Transverse colon (tissue), 4 donors: ENCODE results near the gene ACBD6. TPM values are rescaled to one million over a fixed set of nuclear protein-coding genes. Genes with fewer than 3 reads are reported as not detected.
A peak's percentile ranks its signal among the peaks of the same experiment; 100 is the strongest.

Source experiments
- DNase-seq: peaks from one replicate; pipeline ENCODE4 v3.0.0-alpha.2; 2019
- H3K27ac ChIP-seq, 4 donors: fragments of 200-600 bp; sonication (generic); 2 replicates each; pipeline ENCODE4 v1.5.1; 2016 to 2018; ENCODE audit warnings: inconsistent platforms in 4 of 4
- H3K27me3 ChIP-seq: fragments of 200-600 bp; sonication (generic); 2 replicates; pipeline ENCODE4 v1.5.1; 2017; ENCODE audit warnings: inconsistent platforms
- H3K36me3 ChIP-seq, 4 donors: fragments of 200-600 bp; sonication (generic); 2 replicates each; pipeline ENCODE4 v1.5.1; 2017 to 2019; ENCODE audit warnings: inconsistent platforms in 4 of 4
- H3K4me1 ChIP-seq, 4 donors: fragments of 200-600 bp; sonication (generic); 2 replicates each; pipeline ENCODE4 v1.5.1; 2017 to 2020; ENCODE audit warnings: inconsistent platforms in 4 of 4
- H3K4me3 ChIP-seq, 4 donors: fragments of 200-600 bp; sonication (generic); 1 replicate in 1 of 4; 2 replicates in 3 of 4; pipeline versions ENCODE4 v1.5.1 to v1.6.1; 2017 to 2019; ENCODE audit warnings: inconsistent platforms in 4 of 4
- H3K9me3 ChIP-seq, 2 donors: fragments of 200-600 bp; sonication (generic); 2 replicates each; pipeline ENCODE4 v1.5.1; 2017 to 2019; ENCODE audit warnings: inconsistent platforms in 2 of 2
- CTCF ChIP-seq, 5 experiments: fragments of 200-600 bp in 3 of 5; fragments of 450-650 bp in 2 of 5; sonication (generic) in 3 of 5; IDR thresholded peaks; 1 replicate in 2 of 5; 2 replicates in 3 of 5; pipeline ENCODE4 v1.5.1; 2016 to 2017; ENCODE audit warnings: antibody characterized with exemption in 5 of 5, inconsistent platforms in 3 of 5, mild to moderate bottlenecking in 2 of 5, moderate library complexity in 1 of 5
- EP300 ChIP-seq: sonication (generic); formaldehyde crosslinking; IDR thresholded peaks from one replicate; pipeline ENCODE4 v1.6.1; 2017; ENCODE audit warnings: antibody characterized with exemption, low read depth
- POLR2A ChIP-seq: fragments of 450-650 bp; IDR thresholded peaks from one replicate; pipeline ENCODE4 v1.6.1; 2016; ENCODE audit warnings: antibody characterized with exemption, mild to moderate bottlenecking, moderate library complexity
- POLR2AphosphoS5 ChIP-seq, 3 donors: sonication (generic); formaldehyde crosslinking; IDR thresholded peaks; one replicate each; pipeline ENCODE4 v1.6.1; 2016; ENCODE audit warnings: antibody characterized with exemption in 3 of 3
- WGBS, 2 donors: methylation state at CpG; one replicate each; pipeline ENCODE4 v1.1.5; 2018; ENCODE audit warnings: low coverage in 1 of 2; 5-methylcytosine and 5-hydroxymethylcytosine counted together
- in situ Hi-C, 4 donors: fragments of 200-750 bp; cut with MboI; loops; one replicate each; pipeline versions ENCODE4 v1.15.0 to v1.15.1; 2017; ENCODE audit warnings: low sequenced_read_pairs in 3 of 4, low pct_ligation_motif_present in 1 of 4, low pct_unique_long_range_greater_than_20kb in 1 of 4
- intact Hi-C: fragments of 100-400 bp; cut with DNase I; formaldehyde crosslinking; loops from one replicate; pipeline ENCODE4 v1.15.1; 2023; ENCODE audit warnings: low total_unique reads
- total RNA-seq, 4 donors: library from RNA; depleted of rRNA; stranded (reverse); fragments of >200 nt; gene quantifications; one replicate each; pipeline ENCODE4 v1.1.0, GENCODE V29; 2016

ACBD6 gene
- total RNA-seq, 4 donors from 2014 or later = 9.7 to 48.4 (median 38.6) TPM

DNA sequence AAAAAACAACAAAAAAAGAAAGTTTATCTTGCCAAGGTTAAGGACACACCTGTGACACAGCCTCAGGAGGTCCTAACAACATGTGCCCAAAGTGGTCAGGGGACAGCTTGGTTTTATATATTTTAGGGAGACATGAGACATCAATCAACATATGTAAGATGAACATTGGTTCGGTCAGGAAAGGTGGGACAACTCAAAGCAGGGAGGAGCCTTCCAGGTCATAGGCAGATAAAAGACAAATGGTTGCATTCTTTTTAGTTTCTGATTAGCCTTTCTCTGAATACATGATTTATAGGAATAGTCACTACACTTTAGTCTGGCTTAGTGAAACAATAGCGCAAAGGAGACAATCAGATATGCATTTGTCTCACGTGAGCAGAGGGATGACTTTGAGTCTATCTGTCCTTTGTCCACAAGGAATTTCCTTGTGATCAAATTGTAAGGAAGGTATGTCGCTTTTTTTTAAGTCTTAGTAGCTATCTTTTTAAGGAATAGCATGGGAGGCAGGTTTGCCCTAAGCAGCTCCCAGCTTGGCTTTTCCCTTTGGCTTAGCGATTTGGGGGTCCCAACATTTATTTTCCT lies 33.1 kb upstream of the ACBD6 start:
- Histone ChIP-seq H3K27me3 (no peaks in the 10 kb centered on the region), H3K4me1 (peaks cover 0 to 3% (median 0%) of the 10 kb centered on the region in 4 donors), H3K27ac (no peak overlapping the region), H3K9me3 (no peaks in the 10 kb centered on the region), H3K4me3 (no peak overlapping the region), H3K36me3 (no peaks in the 10 kb centered on the region)
- WGBS, 2 donors = 87 to 89% methylated on average over 4 to 5 of the region's 5 CpGs
- intact Hi-C loops (no loop called here), in situ Hi-C loops (loop anchor here in 2 of 4 donors (5.0 to 10.0 kb wide), 2 partner anchors 322 to 329 kb away; no protein-coding TSS in a partner anchor)
- TF ChIP-seq EP300 (no peak), CTCF (IDR thresholded peaks at IDR 0.05) (no peak), POLR2AphosphoS5 (IDR thresholded peaks at IDR 0.05) (no peak), POLR2A (no peak)
- DNase-seq = no peak

DNA sequence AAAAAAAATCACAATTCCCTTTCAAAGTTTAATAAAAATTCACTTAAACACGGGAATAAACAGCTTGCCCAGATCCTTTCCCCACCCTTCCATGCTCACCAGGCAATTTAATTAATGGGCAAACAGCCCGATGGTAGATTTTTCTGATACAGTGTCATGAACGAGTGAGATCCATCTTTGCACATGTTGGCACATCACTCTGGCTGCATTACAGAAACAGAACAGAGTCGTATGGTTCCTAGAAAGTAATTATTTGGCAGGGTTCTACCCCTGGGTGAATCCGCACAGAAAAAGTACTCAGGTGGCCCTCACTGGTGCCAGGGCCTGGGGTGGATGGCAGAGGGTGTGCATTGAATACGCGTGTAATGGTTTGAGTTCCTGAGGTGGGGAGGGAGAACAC lies 31.8 kb upstream of the ACBD6 start:
- no peak overlapping the region for H3K27ac ChIP-seq
- no peaks in the 10 kb centered on the region for H3K36me3 ChIP-seq
- TF ChIP-seq POLR2AphosphoS5 (IDR thresholded peaks at IDR 0.05) = no peak
- TF ChIP-seq EP300 = no peak
- TF ChIP-seq POLR2A = no peak
- no peak for TF ChIP-seq CTCF (IDR thresholded peaks at IDR 0.05)
- H3K27me3 ChIP-seq = no peaks in the 10 kb centered on the region
- no peaks in the 10 kb centered on the region for H3K9me3 ChIP-seq
- 82 to 86% methylated on average over 3 to 7 of the region's 7 CpGs for WGBS, 2 donors
- H3K4me1 ChIP-seq = peaks cover 0 to 3% (median 0%) of the 10 kb centered on the region in 4 donors
- DNase-seq = no peak
- no peak overlapping the region for H3K4me3 ChIP-seq
- intact Hi-C loops (loop anchor here (5.0 kb wide), 1 partner anchor 328 kb away; no protein-coding TSS in a partner anchor), in situ Hi-C loops (loop anchor here in 1 of 4 donors (10.0 kb wide), 1 partner anchor 331 kb away; no protein-coding TSS in a partner anchor)

DNA sequence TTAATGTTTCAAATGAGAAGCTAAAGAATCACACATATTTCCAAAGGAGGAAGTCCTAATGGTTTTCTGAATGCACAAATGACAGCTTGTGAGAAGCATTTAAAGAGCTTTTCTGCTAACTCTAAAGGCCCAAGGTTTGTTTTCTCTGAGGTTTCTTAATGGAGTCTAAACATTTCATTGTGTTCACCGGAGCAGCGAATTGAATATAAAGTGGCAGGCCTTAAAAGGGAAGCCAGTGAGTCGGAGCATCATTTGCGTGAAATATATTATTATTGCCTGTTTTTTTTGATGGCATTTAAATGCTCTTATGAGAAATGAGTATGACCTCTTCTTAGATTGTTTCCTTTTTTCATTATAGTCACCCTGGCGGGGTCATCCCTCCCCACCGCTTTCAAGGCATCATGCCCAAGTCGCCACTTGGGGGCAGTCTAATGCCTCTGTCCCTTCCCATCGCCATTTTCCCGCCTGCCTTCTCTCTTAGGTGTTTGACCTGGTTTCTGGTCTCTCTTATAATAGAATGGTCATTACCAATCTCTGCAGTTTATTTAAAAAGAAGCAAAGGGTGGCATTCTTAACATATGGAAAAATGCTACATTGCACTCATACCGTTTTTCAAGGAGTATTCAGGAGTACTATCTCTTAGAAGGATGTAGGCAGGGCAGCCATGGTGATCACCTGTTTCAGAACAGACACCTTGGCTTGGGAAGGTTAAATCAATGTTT lies 31.1 kb upstream of the ACBD6 start:
- TF ChIP-seq POLR2A (no peak), CTCF (IDR thresholded peaks at IDR 0.05) (peak; percentile 79 to 89 (median 85))
- 31 to 38% methylated on average over 10 of the region's 10 CpGs for WGBS, 2 donors
- H3K4me1 ChIP-seq = peaks cover 0 to 3% (median 0%) of the 10 kb centered on the region in 4 donors
- peak; percentile 75 for DNase-seq
- H3K27me3 ChIP-seq = no peaks in the 10 kb centered on the region
- no peaks in the 10 kb centered on the region for H3K9me3 ChIP-seq
- H3K4me3 ChIP-seq = no peak overlapping the region
- in situ Hi-C loops = loop anchor here in 1 of 4 donors (10.0 kb wide), 1 partner anchor 331 kb away; no protein-coding TSS in a partner anchor
- no peaks in the 10 kb centered on the region for H3K36me3 ChIP-seq
- no peak overlapping the region for H3K27ac ChIP-seq
- intact Hi-C loops = loop anchor here (5.0 kb wide), 1 partner anchor 329 kb away; no protein-coding TSS in a partner anchor

DNA sequence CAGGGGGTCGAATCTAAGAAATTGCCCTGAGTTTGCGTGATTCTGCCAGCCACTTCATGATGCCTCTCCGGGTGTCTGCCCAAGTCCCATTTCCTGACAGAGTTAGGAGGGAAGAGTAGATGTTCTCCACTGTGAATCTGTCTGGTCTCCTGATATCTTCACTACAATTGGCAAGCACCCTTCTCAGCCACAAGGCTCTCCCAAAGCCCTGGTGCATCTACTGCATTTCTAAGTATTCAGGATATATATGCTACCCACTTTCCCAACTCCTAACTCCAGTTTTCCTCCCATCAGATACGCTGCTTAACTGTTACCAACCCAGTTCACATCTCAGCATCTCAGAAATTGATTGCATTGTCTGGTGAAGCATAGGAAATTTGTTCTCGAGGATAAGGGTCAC lies 30.5 kb upstream of the ACBD6 start:
- Histone ChIP-seq H3K4me3 (no peak overlapping the region), H3K27ac (no peak overlapping the region), H3K27me3 (no peaks in the 10 kb centered on the region), H3K36me3 (no peaks in the 10 kb centered on the region), H3K4me1 (peaks cover 0 to 3% (median 0%) of the 10 kb centered on the region in 4 donors), H3K9me3 (no peaks in the 10 kb centered on the region)
- WGBS, 2 donors = 86 to 90% methylated on average over 3 to 5 of the region's 5 CpGs
- DNase-seq = no peak
- in situ Hi-C loops = loop anchor here in 1 of 4 donors (10.0 kb wide), 1 partner anchor 332 kb away; no protein-coding TSS in a partner anchor
- intact Hi-C loops = loop anchor here (5.0 kb wide), 1 partner anchor 329 kb away; no protein-coding TSS in a partner anchor
- TF ChIP-seq EP300 = no peak
- TF ChIP-seq POLR2AphosphoS5 (IDR thresholded peaks at IDR 0.05) = no peak
